ENCODE data around the gene MCC.

Gene MCC

GRCh38 chr5:113380807-113381326 is 107.4 kb downstream of the MCC start:
- H3K27me3 ChIP-seq (ENCODE audit: insufficient read depth, low read length), result no peaks in the 10 kb centered on the region
- no peak overlapping the region for H3K27ac ChIP-seq (ENCODE audit: low read length)
- peaks cover 6% of the 10 kb centered on the region; the same call in 1 of the 2 replicates for H3K4me1 ChIP-seq (ENCODE audit: insufficient read depth, low read length)
- H3K4me3 ChIP-seq (ENCODE audit: low read length), result no peak overlapping the region
- no peaks in the 10 kb centered on the region for H3K9me3 ChIP-seq (ENCODE audit: insufficient read depth, low read depth, low read length)
- no peaks in the 10 kb centered on the region for H3K36me3 ChIP-seq (ENCODE audit: insufficient read depth, low read depth, low read length)
- no peak overlapping the region for H3K9ac ChIP-seq (ENCODE audit: low read depth, low read length)

- no peak overlapping the region for H3K9ac ChIP-seq (ENCODE audit: low read depth, low read length)
- H3K4me1 ChIP-seq (ENCODE audit: insufficient read depth, low read length), result peaks cover 6% of the 10 kb centered on the region; the same call in 1 of the 2 replicates
- no peaks in the 10 kb centered on the region for H3K9me3 ChIP-seq (ENCODE audit: insufficient read depth, low read depth, low read length)
- H3K4me3 ChIP-seq (ENCODE audit: low read length), result no peak overlapping the region
- no peaks in the 10 kb centered on the region for H3K36me3 ChIP-seq (ENCODE audit: insufficient read depth, low read depth, low read length)
- no peaks in the 10 kb centered on the region for H3K27me3 ChIP-seq (ENCODE audit: insufficient read depth, low read length)
- H3K27ac ChIP-seq (ENCODE audit: low read length), result no peak overlapping the region
Observed at GRCh38 chr5:113379936-113380806, 108.1 kb downstream of the MCC start.

GRCh38 chr5:113378959-113379541 is 109.2 kb downstream of the MCC start:
- peaks cover 6% of the 10 kb centered on the region; the same call in 1 of the 2 replicates for H3K4me1 ChIP-seq (ENCODE audit: insufficient read depth, low read length)
- H3K9me3 ChIP-seq (ENCODE audit: insufficient read depth, low read depth, low read length), result no peaks in the 10 kb centered on the region
- H3K27ac ChIP-seq (ENCODE audit: low read length), result no peak overlapping the region
- no peak overlapping the region for H3K4me3 ChIP-seq (ENCODE audit: low read length)
- H3K9ac ChIP-seq (ENCODE audit: low read depth, low read length), result no peak overlapping the region
- no peaks in the 10 kb centered on the region for H3K36me3 ChIP-seq (ENCODE audit: insufficient read depth, low read depth, low read length)
- no peaks in the 10 kb centered on the region for H3K27me3 ChIP-seq (ENCODE audit: insufficient read depth, low read length)

GRCh38 chr5:113378514-113378913 is 109.7 kb downstream of the MCC start:
- Histone ChIP-seq H3K9ac (ENCODE audit: low read depth, low read length) (no peak overlapping the region), H3K36me3 (ENCODE audit: insufficient read depth, low read depth, low read length) (no peaks in the 10 kb centered on the region), H3K4me1 (ENCODE audit: insufficient read depth, low read length) (peaks cover 6% of the 10 kb centered on the region; the same call in 1 of the 2 replicates), H3K9me3 (ENCODE audit: insufficient read depth, low read depth, low read length) (no peaks in the 10 kb centered on the region), H3K4me3 (ENCODE audit: low read length) (no peak overlapping the region), H3K27me3 (ENCODE audit: insufficient read depth, low read length) (no peaks in the 10 kb centered on the region), H3K27ac (ENCODE audit: low read length) (no peak overlapping the region)

- Histone ChIP-seq H3K9ac (ENCODE audit: low read depth, low read length) (no peak overlapping the region), H3K4me3 (ENCODE audit: low read length) (no peak overlapping the region)
Observed at GRCh38 chr5:113378081-113378480, 110.2 kb downstream of the MCC start.

GRCh38 chr5:113376640-113377039 is 111.6 kb downstream of the MCC start:
- peaks cover 6% of the 10 kb centered on the region; the same call in 1 of the 2 replicates for H3K4me1 ChIP-seq (ENCODE audit: insufficient read depth, low read length)
- H3K4me3 ChIP-seq (ENCODE audit: low read length), result no peak overlapping the region
- H3K27ac ChIP-seq (ENCODE audit: low read length), result no peak overlapping the region
- H3K27me3 ChIP-seq (ENCODE audit: insufficient read depth, low read length), result no peaks in the 10 kb centered on the region
- no peaks in the 10 kb centered on the region for H3K9me3 ChIP-seq (ENCODE audit: insufficient read depth, low read depth, low read length)
- H3K9ac ChIP-seq (ENCODE audit: low read depth, low read length), result no peak overlapping the region
- no peaks in the 10 kb centered on the region for H3K36me3 ChIP-seq (ENCODE audit: insufficient read depth, low read depth, low read length)

More at GRCh38 chr5:113378081-113378480, 110.2 kb downstream of the MCC start:
- Histone ChIP-seq H3K36me3 (ENCODE audit: insufficient read depth, low read depth, low read length) (no peaks in the 10 kb centered on the region), H3K4me1 (ENCODE audit: insufficient read depth, low read length) (peaks cover 6% of the 10 kb centered on the region; the same call in 1 of the 2 replicates), H3K9me3 (ENCODE audit: insufficient read depth, low read depth, low read length) (no peaks in the 10 kb centered on the region), H3K27ac (ENCODE audit: low read length) (no peak overlapping the region), H3K27me3 (ENCODE audit: insufficient read depth, low read length) (no peaks in the 10 kb centered on the region)

GRCh38 chr5:113375480-113376060 is 112.7 kb downstream of the MCC start:
- H3K9me3 ChIP-seq (ENCODE audit: insufficient read depth, low read depth, low read length), result no peaks in the 10 kb centered on the region
- H3K36me3 ChIP-seq (ENCODE audit: insufficient read depth, low read depth, low read length), result no peaks in the 10 kb centered on the region
- H3K4me1 ChIP-seq (ENCODE audit: insufficient read depth, low read length), result peaks cover 6% of the 10 kb centered on the region; the same call in 1 of the 2 replicates
- H3K27ac ChIP-seq (ENCODE audit: low read length), result no peak overlapping the region
- no peak overlapping the region for H3K9ac ChIP-seq (ENCODE audit: low read depth, low read length)
- no peak overlapping the region for H3K4me3 ChIP-seq (ENCODE audit: low read length)
- no peaks in the 10 kb centered on the region for H3K27me3 ChIP-seq (ENCODE audit: insufficient read depth, low read length)

GRCh38 chr5:113373426-113373825 is 114.8 kb downstream of the MCC start:
- peaks cover 1% of the 10 kb centered on the region; the same call in 1 of the 2 replicates for H3K4me1 ChIP-seq (ENCODE audit: insufficient read depth, low read length)
- no peaks in the 10 kb centered on the region for H3K27me3 ChIP-seq (ENCODE audit: insufficient read depth, low read length)
- H3K9ac ChIP-seq (ENCODE audit: low read depth, low read length), result no peak overlapping the region
- H3K9me3 ChIP-seq (ENCODE audit: insufficient read depth, low read depth, low read length), result no peaks in the 10 kb centered on the region
- no peaks in the 10 kb centered on the region for H3K36me3 ChIP-seq (ENCODE audit: insufficient read depth, low read depth, low read length)
- H3K4me3 ChIP-seq (ENCODE audit: low read length), result no peak overlapping the region
- no peak overlapping the region for H3K27ac ChIP-seq (ENCODE audit: low read length)

- Histone ChIP-seq H3K9ac (ENCODE audit: low read depth, low read length) (no peak overlapping the region), H3K36me3 (ENCODE audit: insufficient read depth, low read depth, low read length) (no peaks in the 10 kb centered on the region), H3K4me1 (ENCODE audit: insufficient read depth, low read length) (no peaks in the 10 kb centered on the region), H3K9me3 (ENCODE audit: insufficient read depth, low read depth, low read length) (no peaks in the 10 kb centered on the region), H3K27me3 (ENCODE audit: insufficient read depth, low read length) (no peaks in the 10 kb centered on the region), H3K27ac (ENCODE audit: low read length) (no peak overlapping the region), H3K4me3 (ENCODE audit: low read length) (no peak overlapping the region)
Observed at GRCh38 chr5:113371721-113372196, 116.5 kb downstream of the MCC start.

GRCh38 chr5:113367586-113367985 is 120.7 kb downstream of the MCC start:
- Histone ChIP-seq H3K9me3 (ENCODE audit: insufficient read depth, low read depth, low read length) (peaks cover 18% of the 10 kb centered on the region; the same call in 1 of the 2 replicates), H3K27ac (ENCODE audit: low read length) (no peak overlapping the region), H3K27me3 (ENCODE audit: insufficient read depth, low read length) (no peaks in the 10 kb centered on the region), H3K4me1 (ENCODE audit: insufficient read depth, low read length) (no peaks in the 10 kb centered on the region), H3K9ac (ENCODE audit: low read depth, low read length) (no peak overlapping the region), H3K4me3 (ENCODE audit: low read length) (no peak overlapping the region), H3K36me3 (ENCODE audit: insufficient read depth, low read depth, low read length) (no peaks in the 10 kb centered on the region)

GRCh38 chr5:113364466-113364865 is 123.8 kb downstream of the MCC start:
- no peaks in the 10 kb centered on the region for H3K4me1 ChIP-seq (ENCODE audit: insufficient read depth, low read length)
- H3K9ac ChIP-seq (ENCODE audit: low read depth, low read length), result no peak overlapping the region
- no peak overlapping the region for H3K27ac ChIP-seq (ENCODE audit: low read length)
- H3K9me3 ChIP-seq (ENCODE audit: insufficient read depth, low read depth, low read length), result peaks cover 18% of the 10 kb centered on the region; the same call in 1 of the 2 replicates
- H3K27me3 ChIP-seq (ENCODE audit: insufficient read depth, low read length), result no peaks in the 10 kb centered on the region
- no peaks in the 10 kb centered on the region for H3K36me3 ChIP-seq (ENCODE audit: insufficient read depth, low read depth, low read length)
- no peak overlapping the region for H3K4me3 ChIP-seq (ENCODE audit: low read length)
